SK-N-MC (cell line): ENCODE results near the gene GJA8.

ENCODE experiments used
- EZH2 ChIP-seq: fragments of 200-600 bp; sonication (generic); IDR thresholded peaks from one replicate; pipeline ENCODE4 v1.6.1; 2017; ENCODE audit warnings: antibody characterized with exemption
- POLR2AphosphoS5 ChIP-seq: IDR thresholded peaks from 2 replicates; pipeline ENCODE4 v1.6.1; 2012; ENCODE audit warnings: mild to moderate bottlenecking, low read depth, low read length, borderline replicate concordance

- TF ChIP-seq EZH2, result no peak
- TF ChIP-seq POLR2AphosphoS5, result no peak
Observed at GRCh38 chr1:147897029-147897752, 5.4 kb upstream of the GJA8 start.
